ENCODE results near the gene EXOSC2.

The EXOSC2 gene

DNA sequence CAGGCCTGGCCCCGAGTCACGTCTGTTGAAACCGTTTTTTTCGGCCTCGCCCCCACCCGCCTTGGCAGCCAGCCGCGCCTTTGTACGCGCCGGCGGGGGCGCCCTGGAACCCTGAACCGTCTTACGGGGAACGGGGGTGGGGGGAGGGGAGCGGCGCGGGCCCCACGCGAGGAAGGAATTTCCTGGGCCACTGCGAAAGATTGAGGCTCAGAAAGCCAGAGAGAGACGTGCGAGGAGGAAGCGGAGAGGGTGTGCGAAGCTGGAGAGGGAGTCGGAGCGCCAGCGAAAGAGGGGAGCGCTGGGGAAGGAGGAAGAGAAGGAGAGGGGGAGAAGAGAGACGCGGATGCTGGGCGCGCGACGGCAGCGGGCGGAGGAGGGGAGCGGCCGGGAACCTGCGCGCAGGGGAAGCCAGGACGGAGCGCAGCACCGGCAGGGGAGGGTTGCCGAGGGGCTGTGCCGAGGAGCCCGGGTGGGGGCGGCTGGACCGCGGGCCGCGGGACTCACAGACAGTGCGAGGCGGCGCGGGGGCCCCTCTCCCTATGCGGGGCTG is 33.8 kb upstream of the EXOSC2 start:
- no peak for DNase-seq
- Histone ChIP-seq H3K27ac (no peak overlapping the region), H3K27me3 (replicated peaks) (peaks cover 81% of the 10 kb centered on the region), H3K4me3 (ENCODE audit: low read depth, low read length) (no peak overlapping the region), H3K36me3 (replicated peaks) (no peaks in the 10 kb centered on the region)
- in situ Hi-C loops (cut with HindIII; ENCODE audit: low pct_ligation_motif_present, low sequenced_read_pairs), result no loop called here
- TF ChIP-seq, protein P1, sequence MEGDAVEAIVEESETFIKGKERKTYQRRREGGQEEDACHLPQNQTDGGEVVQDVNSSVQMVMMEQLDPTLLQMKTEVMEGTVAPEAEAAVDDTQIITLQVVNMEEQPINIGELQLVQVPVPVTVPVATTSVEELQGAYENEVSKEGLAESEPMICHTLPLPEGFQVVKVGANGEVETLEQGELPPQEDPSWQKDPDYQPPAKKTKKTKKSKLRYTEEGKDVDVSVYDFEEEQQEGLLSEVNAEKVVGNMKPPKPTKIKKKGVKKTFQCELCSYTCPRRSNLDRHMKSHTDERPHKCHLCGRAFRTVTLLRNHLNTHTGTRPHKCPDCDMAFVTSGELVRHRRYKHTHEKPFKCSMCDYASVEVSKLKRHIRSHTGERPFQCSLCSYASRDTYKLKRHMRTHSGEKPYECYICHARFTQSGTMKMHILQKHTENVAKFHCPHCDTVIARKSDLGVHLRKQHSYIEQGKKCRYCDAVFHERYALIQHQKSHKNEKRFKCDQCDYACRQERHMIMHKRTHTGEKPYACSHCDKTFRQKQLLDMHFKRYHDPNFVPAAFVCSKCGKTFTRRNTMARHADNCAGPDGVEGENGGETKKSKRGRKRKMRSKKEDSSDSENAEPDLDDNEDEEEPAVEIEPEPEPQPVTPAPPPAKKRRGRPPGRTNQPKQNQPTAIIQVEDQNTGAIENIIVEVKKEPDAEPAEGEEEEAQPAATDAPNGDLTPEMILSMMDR (IDR thresholded peaks at IDR 0.05; ENCODE audit: low read depth, low read length, missing control alignments), result no peak

DNA sequence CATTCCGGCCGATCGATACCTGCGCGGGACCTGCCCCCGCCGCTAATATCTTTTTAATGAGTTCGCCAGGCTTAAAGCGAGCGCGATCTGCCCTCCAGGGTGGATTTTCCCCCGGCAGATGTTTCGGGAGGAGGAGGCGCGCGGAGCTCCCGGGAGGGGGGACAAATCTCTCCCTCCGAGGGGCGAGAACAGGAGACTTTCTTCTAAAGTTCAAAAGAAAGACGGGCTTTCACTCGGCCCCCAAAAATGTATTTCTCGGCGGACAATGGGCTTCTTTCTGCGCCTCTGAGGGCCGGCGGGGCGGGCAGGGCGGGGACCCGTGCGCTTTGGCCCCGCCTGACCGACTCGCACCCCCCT is 33.3 kb upstream of the EXOSC2 start:
- H3K4me3 ChIP-seq (ENCODE audit: low read depth, low read length), result no peak overlapping the region
- no peak overlapping the region for H3K27ac ChIP-seq
- in situ Hi-C loops (cut with HindIII; ENCODE audit: low pct_ligation_motif_present, low sequenced_read_pairs), result no loop called here
- H3K36me3 ChIP-seq (replicated peaks), result no peaks in the 10 kb centered on the region
- no peak for DNase-seq
- TF ChIP-seq, protein P1 (IDR thresholded peaks at IDR 0.05; ENCODE audit: low read depth, low read length, missing control alignments), result no peak
- peaks cover 83% of the 10 kb centered on the region for H3K27me3 ChIP-seq (replicated peaks)

GRCh38 chr9:130660683-130661450 is 32.7 kb upstream of the EXOSC2 start:
- peaks cover 89% of the 10 kb centered on the region for H3K27me3 ChIP-seq (replicated peaks)
- H3K27ac ChIP-seq, result no peak overlapping the region
- H3K4me3 ChIP-seq (ENCODE audit: low read depth, low read length), result peak overlapping the region; percentile 24
- TF ChIP-seq, protein P1 (IDR thresholded peaks at IDR 0.05; ENCODE audit: low read depth, low read length, missing control alignments), result no peak
- no peak for DNase-seq
- no peaks in the 10 kb centered on the region for H3K36me3 ChIP-seq (replicated peaks)
- in situ Hi-C loops (cut with HindIII; ENCODE audit: low pct_ligation_motif_present, low sequenced_read_pairs), result no loop called here

DNA sequence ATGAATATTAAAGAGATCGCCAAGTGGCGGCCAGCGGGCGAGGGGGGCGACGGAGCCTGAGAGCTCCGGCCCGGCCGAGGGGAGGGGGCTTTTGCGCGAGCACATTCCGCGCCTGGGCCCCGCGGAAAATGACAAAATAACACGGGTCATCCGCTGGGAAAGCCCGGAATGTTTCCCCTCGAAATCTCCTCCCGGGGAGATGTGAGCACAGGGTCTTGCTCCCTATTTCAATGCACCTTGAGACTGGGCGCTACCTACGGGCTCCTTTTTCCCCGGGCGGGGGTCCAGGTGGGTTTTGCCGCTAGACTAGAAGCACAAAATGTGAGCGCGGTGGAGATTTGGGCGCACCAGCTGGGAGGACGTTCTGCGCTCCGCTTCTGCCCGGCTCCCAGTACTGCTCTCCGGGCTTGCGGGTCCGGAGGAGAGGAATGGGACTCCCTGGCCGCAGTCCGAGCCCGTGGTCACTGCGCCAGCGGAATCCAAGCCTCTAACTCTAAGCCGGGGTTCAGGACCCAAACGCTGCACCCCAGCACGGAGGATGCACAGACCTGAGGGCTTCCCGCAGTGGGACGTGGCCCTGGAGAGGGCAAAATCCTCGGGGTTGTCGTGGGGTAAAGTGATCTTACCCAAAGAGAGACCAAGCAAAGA is 32.0 kb upstream of the EXOSC2 start:
- H3K27me3 ChIP-seq (replicated peaks), result peaks cover 95% of the 10 kb centered on the region
- no peak for DNase-seq
- no peaks in the 10 kb centered on the region for H3K36me3 ChIP-seq (replicated peaks)
- in situ Hi-C loops (cut with HindIII; ENCODE audit: low pct_ligation_motif_present, low sequenced_read_pairs), result no loop called here
- H3K27ac ChIP-seq, result no peak overlapping the region
- no peak overlapping the region for H3K4me3 ChIP-seq (ENCODE audit: low read depth, low read length)
- TF ChIP-seq, protein P1 (IDR thresholded peaks at IDR 0.05; ENCODE audit: low read depth, low read length, missing control alignments), result no peak

- H3K27ac ChIP-seq, result no peak overlapping the region
- no peak overlapping the region for H3K4me3 ChIP-seq (ENCODE audit: low read depth, low read length)
- H3K27me3 ChIP-seq (replicated peaks), result peaks cover 95% of the 10 kb centered on the region
- H3K36me3 ChIP-seq (replicated peaks), result no peaks in the 10 kb centered on the region
- in situ Hi-C loops (cut with HindIII; ENCODE audit: low pct_ligation_motif_present, low sequenced_read_pairs), result no loop called here
- no peak for DNase-seq
- TF ChIP-seq, protein P1 (IDR thresholded peaks at IDR 0.05; ENCODE audit: low read depth, low read length, missing control alignments), result no peak
These were observed 31.2 kb upstream of the EXOSC2 start for GRCh38 chr9:130662099-130662969.
